Sigmoid colon (tissue), 7 donors: ENCODE measurements around the gene CSTF1. TPM values are rescaled to one million over a fixed set of nuclear protein-coding genes. Genes with fewer than 3 reads are reported as not detected.

ENCODE experiments used
- DNase-seq: peaks from one replicate; pipeline ENCODE4 v3.0.0-alpha.2; 2019
- H3K27ac ChIP-seq, 4 donors: fragments of 200-600 bp; sonication (generic); one replicate each; pipeline ENCODE4 v1.5.1; 2016 to 2019; ENCODE audit warnings: mild to moderate bottlenecking in 1 of 4
- H3K27me3 ChIP-seq, 3 donors: fragments of 200-600 bp; sonication (generic); one replicate each; pipeline ENCODE4 v1.5.1; 2019; ENCODE audit warnings: mild to moderate bottlenecking in 1 of 3
- H3K36me3 ChIP-seq, 4 donors: fragments of 200-600 bp; sonication (generic); one replicate each; pipeline ENCODE4 v1.5.1; 2016 to 2019
- H3K4me1 ChIP-seq, 4 donors: fragments of 200-600 bp; sonication (generic); one replicate each; pipeline ENCODE4 v1.5.1; 2017 to 2019
- H3K4me3 ChIP-seq, 4 donors: fragments of 200-600 bp; sonication (generic); one replicate each; pipeline ENCODE4 v1.5.1; 2017 to 2019; ENCODE audit warnings: mild to moderate bottlenecking in 2 of 4, moderate library complexity in 1 of 4
- H3K9me3 ChIP-seq, 4 donors: fragments of 200-600 bp in 3 of 4; sonication (generic) in 3 of 4; one replicate each; pipeline versions ENCODE4 v1.5.1 to v1.6.1; 2013 to 2019
- CTCF ChIP-seq, 4 experiments: fragments of 450-650 bp in 3 of 4; fragments of 200-600 bp in 1 of 4; IDR thresholded peaks; one replicate each; pipeline ENCODE4 v1.5.1; 2016 to 2019; ENCODE audit warnings: antibody characterized with exemption in 4 of 4, mild to moderate bottlenecking in 3 of 4, moderate library complexity in 2 of 4
- EP300 ChIP-seq, 4 donors: sonication (generic); formaldehyde crosslinking; IDR thresholded peaks; one replicate each; pipeline ENCODE4 v1.6.1; 2017; ENCODE audit warnings: antibody characterized with exemption in 4 of 4
- POLR2A ChIP-seq, 2 donors: fragments of 450-650 bp; IDR thresholded peaks; one replicate each; pipeline ENCODE4 v1.6.1; 2016; ENCODE audit warnings: antibody characterized with exemption in 2 of 2, mild to moderate bottlenecking in 2 of 2, moderate library complexity in 2 of 2
- POLR2AphosphoS5 ChIP-seq, 4 donors: sonication (generic); formaldehyde crosslinking; IDR thresholded peaks; one replicate each; pipeline ENCODE4 v1.6.1; 2017; ENCODE audit warnings: antibody characterized with exemption in 4 of 4
- WGBS, 2 donors: extraction: QIAGEN DNeasy Blood & Tissue Kit; methylation state at CpG; one replicate each; pipeline ENCODE4 v1.1.7; 2013; 5-methylcytosine and 5-hydroxymethylcytosine counted together
- intact Hi-C: fragments of 100-400 bp; cut with DNase I; formaldehyde crosslinking; loops from one replicate; pipeline ENCODE4 v1.15.1; 2023
- polyA plus RNA-seq, 3 donors: library from polyadenylated mRNA; stranded (reverse); fragments of 200-250 nt; gene quantifications; one replicate each; pipeline ENCODE4 v1.2.3, GENCODE V29; 2013
- total RNA-seq, 4 donors: library from RNA; depleted of rRNA; stranded (reverse); fragments of >200 nt; gene quantifications; one replicate each; pipeline ENCODE4 v1.1.0, GENCODE V29; 2016
- donor health status: healthy with polysubstance abuse.
- donor health status: Bipolar disorder and iron deficiency.
- donor health status: healthy.

The CSTF1 gene
- total and polyA plus RNA-seq, 7 donors = 7.2 to 24.6 (median 14.9) TPM

DNA sequence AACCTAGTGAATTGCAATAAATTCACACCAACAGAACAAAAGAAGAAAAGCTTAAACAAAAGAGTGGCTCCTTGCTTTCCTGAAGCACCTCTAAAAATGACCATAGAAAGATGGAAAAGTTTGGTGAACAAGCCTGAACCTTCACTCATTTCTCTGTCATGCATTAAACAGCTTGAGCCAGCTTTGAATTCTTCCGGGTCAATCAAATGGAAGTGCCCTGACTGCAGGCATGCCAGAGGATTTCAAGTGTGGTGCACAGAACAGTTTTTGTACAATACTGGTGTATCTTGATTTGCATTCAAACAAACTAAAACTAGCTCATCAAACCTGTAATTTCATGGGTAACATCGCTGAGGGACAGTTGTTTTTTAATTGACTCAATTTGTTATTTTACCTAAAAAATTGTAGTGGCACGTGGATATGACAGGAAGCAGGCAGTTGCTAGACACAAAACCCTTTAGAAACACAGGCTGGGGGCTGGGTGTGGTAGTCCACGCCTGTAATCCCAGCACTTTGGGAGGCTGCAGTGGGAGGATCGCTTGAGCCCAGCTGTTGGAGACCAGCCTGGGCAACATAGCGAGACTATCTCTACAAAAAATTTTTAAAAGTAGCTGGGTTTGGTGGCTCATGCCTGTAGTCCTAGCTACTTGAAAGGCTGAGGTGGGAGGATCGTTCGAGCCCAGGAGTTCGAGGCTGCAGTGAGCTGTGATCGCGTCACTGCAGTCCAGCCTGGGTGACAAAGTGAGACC is 28.7 kb downstream of the CSTF1 start:
- Histone ChIP-seq H3K9me3 (no peaks in the 10 kb centered on the region), H3K36me3 (no peaks in the 10 kb centered on the region), H3K27me3 (no peaks in the 10 kb centered on the region), H3K4me1 (no peaks in the 10 kb centered on the region), H3K27ac (no peak overlapping the region), H3K4me3 (no peak overlapping the region)
- no peak for DNase-seq
- TF ChIP-seq POLR2AphosphoS5 (IDR thresholded peaks at IDR 0.05) = no peak
- TF ChIP-seq CTCF (IDR thresholded peaks at IDR 0.05) = no peak
- intact Hi-C loops = no loop called here
- WGBS, 2 donors = 77 to 81% methylated on average over 11 of the region's 11 CpGs

DNA sequence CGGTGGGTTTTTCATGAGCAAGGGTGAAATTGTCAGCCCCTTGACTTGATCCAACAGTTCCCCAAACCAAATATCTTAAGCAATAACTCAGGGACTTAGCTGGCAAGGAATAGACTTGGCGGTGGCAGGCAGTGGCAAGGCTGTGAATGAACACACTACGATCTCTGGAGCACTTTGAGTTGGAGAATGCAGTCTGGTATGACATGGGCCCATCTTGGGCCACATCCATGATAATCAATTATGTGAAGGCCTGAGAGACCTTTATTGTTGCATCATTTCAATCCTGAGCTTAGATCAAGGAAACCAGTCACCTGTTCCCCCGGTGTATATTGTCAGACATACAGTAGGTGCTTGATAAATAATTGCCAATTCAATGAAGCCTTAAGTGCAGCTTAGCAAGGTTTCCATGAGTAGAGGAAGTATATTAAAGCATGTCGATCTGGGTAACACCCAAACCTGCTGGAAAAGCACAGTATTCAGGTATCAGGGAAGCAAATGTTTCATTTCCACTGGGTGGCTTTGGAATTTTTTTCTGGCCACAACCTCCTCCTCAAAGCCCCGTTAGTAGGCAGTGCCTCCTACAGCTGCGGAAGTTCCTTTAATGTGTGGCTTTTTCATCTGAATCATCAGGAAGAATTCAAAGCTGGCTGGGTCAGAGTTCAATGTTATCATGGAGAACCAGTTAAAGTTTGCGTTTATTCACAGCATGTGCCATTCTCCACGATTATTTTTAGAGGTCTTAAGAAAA is 29.8 kb downstream of the CSTF1 start:
- Histone ChIP-seq H3K4me3 (no peak overlapping the region), H3K27me3 (no peaks in the 10 kb centered on the region), H3K9me3 (no peaks in the 10 kb centered on the region), H3K36me3 (no peaks in the 10 kb centered on the region), H3K4me1 (no peaks in the 10 kb centered on the region), H3K27ac (peak overlapping the region in 1 of 4 donors; percentile 11)
- no peak for DNase-seq
- TF ChIP-seq POLR2AphosphoS5 (IDR thresholded peaks at IDR 0.05) (no peak), CTCF (IDR thresholded peaks at IDR 0.05) (no peak), POLR2A (IDR thresholded peaks at IDR 0.05) (no peak), EP300 (IDR thresholded peaks at IDR 0.05) (no peak)
- intact Hi-C loops = no loop called here
- 53 to 63% methylated on average over 9 of the region's 9 CpGs for WGBS, 2 donors

DNA sequence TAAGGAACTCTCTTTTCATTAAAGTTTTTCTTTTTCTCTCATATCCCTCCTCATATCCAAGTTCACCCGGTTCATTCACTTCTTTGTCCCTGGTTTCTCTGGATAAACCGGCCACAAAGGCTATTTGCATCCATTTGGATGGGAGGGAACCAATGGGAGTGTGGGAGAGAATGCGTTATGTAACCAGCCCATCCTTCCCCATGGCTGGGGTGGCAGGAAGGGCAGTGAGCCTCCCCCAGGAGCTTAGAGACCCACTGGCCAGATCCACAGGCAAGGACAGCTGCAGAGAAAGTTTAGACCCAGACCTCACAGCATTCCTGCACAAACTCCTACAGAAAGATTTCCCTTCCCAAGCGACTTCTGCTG is 30.4 kb downstream of the CSTF1 start:
- 73 to 84% methylated on average over 4 of the region's 4 CpGs for WGBS, 2 donors
- peak overlapping the region in 1 of 4 donors; percentile 11 for H3K27ac ChIP-seq

DNA sequence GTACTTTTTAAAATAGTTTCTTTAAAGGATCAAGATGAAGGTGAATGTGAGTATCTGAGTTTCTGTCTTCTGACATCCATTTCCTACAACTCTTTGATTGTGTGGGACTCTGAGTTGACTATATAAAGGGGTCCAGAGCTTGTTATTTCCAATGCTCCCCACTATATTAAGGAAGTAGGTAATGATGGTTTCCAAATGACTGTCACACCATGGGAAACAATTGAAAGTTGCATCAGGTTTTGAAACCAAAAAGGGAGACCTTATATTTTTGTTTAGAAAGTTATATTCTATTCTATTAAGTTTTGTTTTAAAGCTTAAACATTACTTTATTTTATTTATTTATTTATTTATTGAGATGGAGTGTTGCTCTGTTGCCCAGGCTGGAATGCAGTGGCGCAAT is 30.8 kb downstream of the CSTF1 start:
- no peaks in the 10 kb centered on the region for H3K36me3 ChIP-seq
- H3K4me3 ChIP-seq = no peak overlapping the region
- H3K27ac ChIP-seq = no peak overlapping the region
- no peaks in the 10 kb centered on the region for H3K4me1 ChIP-seq
- 89 to 97% methylated on average over 1 of the region's 1 CpG for WGBS, 2 donors
- no peak for DNase-seq
- no peaks in the 10 kb centered on the region for H3K9me3 ChIP-seq
- TF ChIP-seq POLR2A (IDR thresholded peaks at IDR 0.05) = no peak
- TF ChIP-seq EP300 (IDR thresholded peaks at IDR 0.05) = no peak
- no peak for TF ChIP-seq CTCF (IDR thresholded peaks at IDR 0.05)
- TF ChIP-seq POLR2AphosphoS5 (IDR thresholded peaks at IDR 0.05) = no peak
- intact Hi-C loops = no loop called here
- H3K27me3 ChIP-seq = no peaks in the 10 kb centered on the region

More for the DNA sequence above, 30.4 kb downstream of the CSTF1 start:
- Histone ChIP-seq H3K36me3 (no peaks in the 10 kb centered on the region), H3K4me3 (no peak overlapping the region), H3K9me3 (no peaks in the 10 kb centered on the region), H3K27me3 (no peaks in the 10 kb centered on the region), H3K4me1 (no peaks in the 10 kb centered on the region)
- TF ChIP-seq CTCF (IDR thresholded peaks at IDR 0.05) (no peak), POLR2A (IDR thresholded peaks at IDR 0.05) (no peak), POLR2AphosphoS5 (IDR thresholded peaks at IDR 0.05) (no peak), EP300 (IDR thresholded peaks at IDR 0.05) (no peak)
- no peak for DNase-seq
- intact Hi-C loops = no loop called here
